Subcutaneous adipose tissue (tissue), 4 donors: ENCODE measurements around the gene OFD1. TPM values are rescaled to one million over a fixed set of nuclear protein-coding genes. Genes with fewer than 3 reads are reported as not detected.

ENCODE experiments used
- total RNA-seq, 4 donors: library from RNA; depleted of rRNA; stranded (reverse); fragments of >200 nt; gene quantifications; one replicate each; pipeline ENCODE4 v1.1.0, GENCODE V29; 2016
- TF ChIP-seq, protein P1 (sequence below): fragments of 450-650 bp; IDR thresholded peaks from one replicate; pipeline ENCODE4 v1.5.1; 2016; ENCODE audit warnings: low read depth, mild to moderate bottlenecking, control low read depth, antibody characterized with exemption, moderate library complexity

The OFD1 gene
- total RNA-seq, 4 donors from 2014 or later: 12.6 to 17.9 (median 14.9) TPM

GRCh38 chrX:13808293-13808692 lies 73.7 kb downstream of the OFD1 start:
- TF ChIP-seq, protein P1, sequence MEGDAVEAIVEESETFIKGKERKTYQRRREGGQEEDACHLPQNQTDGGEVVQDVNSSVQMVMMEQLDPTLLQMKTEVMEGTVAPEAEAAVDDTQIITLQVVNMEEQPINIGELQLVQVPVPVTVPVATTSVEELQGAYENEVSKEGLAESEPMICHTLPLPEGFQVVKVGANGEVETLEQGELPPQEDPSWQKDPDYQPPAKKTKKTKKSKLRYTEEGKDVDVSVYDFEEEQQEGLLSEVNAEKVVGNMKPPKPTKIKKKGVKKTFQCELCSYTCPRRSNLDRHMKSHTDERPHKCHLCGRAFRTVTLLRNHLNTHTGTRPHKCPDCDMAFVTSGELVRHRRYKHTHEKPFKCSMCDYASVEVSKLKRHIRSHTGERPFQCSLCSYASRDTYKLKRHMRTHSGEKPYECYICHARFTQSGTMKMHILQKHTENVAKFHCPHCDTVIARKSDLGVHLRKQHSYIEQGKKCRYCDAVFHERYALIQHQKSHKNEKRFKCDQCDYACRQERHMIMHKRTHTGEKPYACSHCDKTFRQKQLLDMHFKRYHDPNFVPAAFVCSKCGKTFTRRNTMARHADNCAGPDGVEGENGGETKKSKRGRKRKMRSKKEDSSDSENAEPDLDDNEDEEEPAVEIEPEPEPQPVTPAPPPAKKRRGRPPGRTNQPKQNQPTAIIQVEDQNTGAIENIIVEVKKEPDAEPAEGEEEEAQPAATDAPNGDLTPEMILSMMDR: no peak

DNA sequence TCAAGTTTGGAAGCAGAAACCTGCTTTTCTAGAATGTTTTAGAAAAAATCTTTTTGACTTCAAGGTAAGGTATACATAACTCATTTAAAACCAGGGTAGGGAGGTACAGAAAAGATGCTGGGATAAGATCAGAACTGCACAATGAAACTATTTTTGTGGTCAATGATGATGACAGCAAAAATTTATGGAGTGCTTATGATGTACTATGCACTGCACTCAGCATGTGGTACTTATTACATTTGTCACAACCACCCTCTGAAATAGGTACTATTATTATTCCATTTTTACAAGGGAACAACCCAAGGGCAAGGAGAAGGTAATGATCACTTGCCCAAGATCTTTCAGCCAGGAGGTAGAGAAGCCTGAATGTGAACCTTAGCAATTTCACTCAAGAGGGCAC lies 74.3 kb downstream of the OFD1 start:
- TF ChIP-seq, protein P1: no peak

- TF ChIP-seq, protein P1: no peak
These were observed 81.1 kb downstream of the OFD1 start for GRCh38 chrX:13815664-13816063.

- TF ChIP-seq, protein P1: no peak
These were observed 81.6 kb downstream of the OFD1 start for GRCh38 chrX:13816176-13816575.

- TF ChIP-seq, protein P1: no peak
These were observed 82.4 kb downstream of the OFD1 start, which contains the start of gene GPM6B for GRCh38 chrX:13816643-13817627. Gene GPM6B, minus strand, starts transcription at chrX:13817093. Its CDS starts 189 bp downstream, at chrX:13816904.

Other genes starting within 250 kb of the OFD1 start
- gene EGFL6, start 165.1 kb upstream of the OFD1 start, total RNA-seq: 10 to 100 TPM in 3 of 4 donors, not detected in 1; 11.6 to 90.1 (median 31.0) TPM
- gene TCEANC, start 81.6 kb upstream of the OFD1 start, total RNA-seq: 1 to 10 TPM; 3.1 to 5.9 (median 4.1) TPM
- gene RAB9A, start 45.6 kb upstream of the OFD1 start, total RNA-seq: 10 to 100 TPM; 37.0 to 49.8 (median 45.1) TPM
- 10 to 100 TPM in 1 of 4 donors, 1 to 10 TPM in 3; 5.9 to 16.5 (median 9.2) TPM for gene TRAPPC2, start 128 bp upstream of the OFD1 start, total RNA-seq
- 1 to 10 TPM; 3.7 to 9.7 (median 8.3) TPM for gene GPM6B, start 82.3 kb downstream of the OFD1 start, total RNA-seq